Erythroblast (primary cell): ENCODE measurements around the gene APOBEC3A.
A peak's percentile ranks its signal among the peaks of the same experiment; 100 is the strongest.
"Not testable (repeated sequence)": the region's sequence is repeated elsewhere in the genome, so short reads cannot be mapped to it uniquely, and the experiment has no call there.

Experiments used
- DNase-seq, 2 experiments: peaks; one replicate each; lab custom pipeline; 2025; lab: John Stamatoyannopoulos, UW
- GATA1 ChIP-seq: IDR thresholded peaks from 2 replicates; pipeline ENCODE4 v1.6.1; 2011; ENCODE audit warnings: low read depth, mild to moderate bottlenecking, control low read depth, low read length, moderate library complexity
- POLR2A ChIP-seq: IDR thresholded peaks from 2 replicates; pipeline ENCODE4 v1.6.1; 2011; ENCODE audit warnings: mild to moderate bottlenecking, low read length

APOBEC3A gene

GRCh38 chr22:38996105-38996504 lies 38.7 kb downstream of the APOBEC3A start:
- no peak for DNase-seq
- TF ChIP-seq POLR2A (no peak), GATA1 (no peak)

- TF ChIP-seq POLR2A (no peak), GATA1 (no peak)
- DNase-seq, result no peak
Measured at GRCh38 chr22:38997518-38997917, 40.1 kb downstream of the APOBEC3A start.

DNA sequence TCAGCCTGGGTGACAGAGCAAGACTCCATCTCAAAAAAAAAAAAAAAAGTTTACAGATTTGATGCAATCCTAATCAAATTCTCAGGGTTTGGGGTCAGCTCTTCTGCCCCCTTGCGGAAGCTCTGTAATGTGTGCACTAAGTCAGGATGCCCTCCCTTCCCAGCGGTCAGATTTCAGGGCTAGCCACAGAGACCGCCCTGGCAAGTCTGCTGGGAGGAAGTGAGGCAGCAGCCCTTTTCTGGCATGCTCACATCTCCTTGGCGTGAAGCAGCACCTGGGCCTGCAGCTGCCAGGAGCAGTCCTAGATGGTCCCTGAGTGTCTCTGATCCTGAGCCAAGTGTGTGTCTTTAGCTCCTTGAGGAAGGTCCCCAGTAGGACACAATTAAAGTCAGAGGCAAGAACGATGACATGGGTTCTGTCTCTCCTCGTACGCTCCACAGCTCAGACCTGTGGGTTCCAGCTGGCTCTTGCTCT lies 45.8 kb downstream of the APOBEC3A start:
- DNase-seq, result peak; percentile 76 to 86

GRCh38 chr22:39007177-39007576 lies 49.8 kb downstream of the APOBEC3A start:
- TF ChIP-seq GATA1 (no peak), POLR2A (no peak)
- no peak for DNase-seq

More for the DNA sequence above, 45.8 kb downstream of the APOBEC3A start:
- TF ChIP-seq POLR2A (no peak), GATA1 (no peak)

DNA sequence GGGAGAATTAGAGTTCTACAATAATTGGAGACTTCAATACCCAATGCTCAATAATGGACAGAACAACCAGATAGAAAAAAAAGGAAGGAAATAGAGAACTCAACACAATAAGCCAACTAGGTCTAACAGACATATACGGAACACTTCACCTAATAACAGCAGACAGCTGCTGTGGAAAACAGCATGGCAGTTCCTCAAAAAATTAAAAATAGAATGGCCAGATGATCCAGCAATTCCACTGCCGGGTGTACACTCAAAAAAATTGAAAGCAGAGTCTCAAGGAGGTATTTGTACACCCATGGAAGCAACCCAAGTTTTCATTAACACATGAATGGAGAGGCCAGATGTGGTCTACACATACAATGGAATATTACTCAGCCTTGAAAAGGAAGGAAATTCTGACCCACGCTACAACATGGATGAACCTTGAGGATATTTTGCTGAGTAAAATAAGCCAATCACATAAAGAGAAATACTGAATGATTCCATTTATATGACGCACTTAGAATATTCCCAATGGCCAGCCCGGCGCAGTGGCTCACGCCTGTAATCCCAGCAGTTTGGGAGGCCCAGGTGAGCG lies 51.0 kb downstream of the APOBEC3A start:
- DNase-seq, result not testable (repeated sequence)

DNA sequence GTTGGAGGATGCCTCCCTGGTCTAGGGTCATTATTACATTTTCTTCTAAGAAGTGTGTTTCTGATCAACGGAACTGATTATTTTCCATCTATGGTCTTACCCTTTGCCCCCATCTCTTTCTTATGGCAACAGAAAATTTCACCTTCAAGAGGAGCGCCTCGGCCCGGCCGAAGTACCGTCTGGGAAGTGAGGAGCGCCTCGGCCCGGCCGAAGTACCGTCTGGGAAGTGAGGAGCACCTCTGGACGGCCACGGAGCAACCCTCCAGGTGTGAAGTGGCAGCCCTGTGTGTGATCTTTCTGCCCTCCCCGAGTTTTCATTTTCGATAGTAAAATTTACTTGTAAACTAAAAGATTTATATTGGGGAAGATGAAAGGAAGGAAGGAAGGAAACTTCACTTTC lies 53.5 kb downstream of the APOBEC3A start:
- TF ChIP-seq GATA1, result no peak
- TF ChIP-seq POLR2A, result no peak
- no peak for DNase-seq
